GM18870 (cell line): ENCODE results near the gene TTC31.

Source experiments
- ATAC-seq: cut with Tn5 transposase; IDR thresholded peaks from one replicate; pipeline ENCODE4 v1.9.1; 2021; ENCODE audit warnings: moderate library complexity; ENCODE audit not compliant: unreplicated experiment

Gene TTC31

GRCh38 chr2:74503506-74504475 is 20.9 kb downstream of the TTC31 start:
- ATAC-seq, result no peak

GRCh38 chr2:74504591-74504990 is 21.7 kb downstream of the TTC31 start:
- ATAC-seq, result no peak

DNA sequence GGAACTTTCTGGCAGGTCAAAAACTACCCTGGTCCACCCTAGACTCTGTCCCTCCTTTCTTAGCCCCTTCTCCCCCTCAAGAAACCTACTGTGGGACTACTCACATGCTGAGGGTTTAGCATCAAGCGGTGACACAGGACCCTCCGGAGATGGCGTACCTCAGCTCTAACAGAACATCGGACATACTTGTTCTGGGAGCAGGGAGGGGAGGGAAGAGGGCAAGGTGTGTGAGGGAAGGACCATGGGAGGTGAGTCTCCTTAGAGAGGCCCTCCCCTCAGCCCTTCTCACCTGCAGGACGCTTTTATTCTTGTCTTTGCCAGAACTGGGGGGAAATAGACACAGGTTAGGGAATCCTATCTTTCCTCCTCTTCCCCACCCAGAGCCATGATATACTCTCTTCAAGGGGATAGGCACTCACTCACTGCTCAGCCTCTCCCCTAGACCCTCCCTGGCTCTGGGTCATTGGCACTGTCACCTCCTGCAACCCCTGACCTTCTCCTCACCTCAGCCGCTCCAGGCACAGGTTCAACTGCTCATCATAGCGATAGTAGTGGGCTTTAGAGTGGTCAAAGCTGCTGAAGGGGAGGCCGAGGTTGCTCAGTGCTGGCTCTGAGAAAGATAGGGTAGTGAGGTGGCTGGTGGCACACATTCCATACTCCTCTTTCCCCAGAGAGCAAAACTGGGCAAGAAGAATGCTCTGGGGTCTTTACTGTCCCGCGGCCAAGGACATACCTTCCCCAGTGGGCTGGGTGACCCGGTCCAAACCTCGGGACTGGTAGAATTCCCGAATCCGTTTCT is 22.8 kb downstream of the TTC31 start:
- no peak for ATAC-seq

DNA sequence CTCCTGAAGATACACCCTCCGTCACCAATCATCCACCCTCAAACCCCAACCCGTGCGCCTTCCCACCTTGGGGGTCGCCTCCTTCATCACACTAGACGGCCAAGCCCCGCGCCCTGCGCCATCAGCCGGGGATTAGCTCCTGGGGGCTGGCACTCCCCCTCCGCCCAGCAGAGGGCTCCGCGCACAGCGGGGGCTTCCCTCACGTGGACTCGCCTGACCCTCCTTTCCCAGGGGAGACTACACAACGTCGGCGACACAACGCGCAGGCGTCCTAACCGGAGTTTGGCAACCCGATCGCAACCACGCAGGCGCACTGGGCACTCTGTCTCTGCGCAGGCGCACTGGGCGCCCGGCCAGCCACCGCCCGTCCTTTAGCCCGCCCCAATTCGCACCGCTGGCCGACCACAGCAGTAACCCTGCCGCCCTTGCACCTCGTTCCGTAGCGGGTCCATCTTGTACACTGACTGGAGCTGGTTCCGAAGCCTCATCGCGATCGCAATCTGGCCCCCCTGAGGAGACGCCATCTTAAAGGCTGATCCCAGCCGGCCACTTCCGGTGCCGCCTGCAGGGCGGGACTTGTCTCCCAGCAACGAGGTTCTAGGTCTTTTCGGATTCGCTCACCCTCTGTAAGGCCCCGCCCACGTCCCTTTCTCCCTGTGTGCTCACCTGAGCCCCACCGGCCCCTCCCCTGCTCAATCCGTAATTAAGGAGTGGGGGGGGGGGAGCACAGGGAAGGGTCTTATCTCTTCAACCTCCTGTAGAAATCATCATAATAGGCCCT is 24.5 kb downstream of the TTC31 start, which contains the start of gene PCGF1:
Gene PCGF1, minus strand, starts transcription at position 551 of the 781 bp plus-strand sequence. Its CDS starts 27 bp downstream, at position 524.
- peak; percentile 91 for ATAC-seq

GRCh38 chr2:74507926-74508520 is 25.1 kb downstream of the TTC31 start:
- ATAC-seq, result no peak

DNA sequence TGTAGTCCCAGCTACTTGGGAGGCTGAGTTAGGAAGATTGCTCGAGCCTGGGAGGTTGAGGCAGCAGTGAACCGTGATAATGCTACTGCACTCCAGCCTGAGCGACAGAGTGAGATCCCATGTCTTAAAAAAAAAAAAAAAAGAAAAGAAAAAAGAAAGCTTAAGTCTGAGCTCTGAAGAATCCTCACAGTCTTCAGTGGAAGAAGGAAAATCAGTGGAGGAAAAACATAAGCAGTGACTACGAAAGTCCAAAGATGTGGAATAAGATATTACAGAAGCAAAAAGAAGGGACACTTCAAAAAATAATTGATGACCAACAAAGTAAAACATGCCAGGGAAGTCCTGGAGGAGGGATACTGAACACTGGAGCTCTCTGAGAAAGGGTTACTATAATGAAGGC is 27.4 kb downstream of the TTC31 start:
- no peak for ATAC-seq

GRCh38 chr2:74511104-74511989 is 28.5 kb downstream of the TTC31 start:
- no peak for ATAC-seq

DNA sequence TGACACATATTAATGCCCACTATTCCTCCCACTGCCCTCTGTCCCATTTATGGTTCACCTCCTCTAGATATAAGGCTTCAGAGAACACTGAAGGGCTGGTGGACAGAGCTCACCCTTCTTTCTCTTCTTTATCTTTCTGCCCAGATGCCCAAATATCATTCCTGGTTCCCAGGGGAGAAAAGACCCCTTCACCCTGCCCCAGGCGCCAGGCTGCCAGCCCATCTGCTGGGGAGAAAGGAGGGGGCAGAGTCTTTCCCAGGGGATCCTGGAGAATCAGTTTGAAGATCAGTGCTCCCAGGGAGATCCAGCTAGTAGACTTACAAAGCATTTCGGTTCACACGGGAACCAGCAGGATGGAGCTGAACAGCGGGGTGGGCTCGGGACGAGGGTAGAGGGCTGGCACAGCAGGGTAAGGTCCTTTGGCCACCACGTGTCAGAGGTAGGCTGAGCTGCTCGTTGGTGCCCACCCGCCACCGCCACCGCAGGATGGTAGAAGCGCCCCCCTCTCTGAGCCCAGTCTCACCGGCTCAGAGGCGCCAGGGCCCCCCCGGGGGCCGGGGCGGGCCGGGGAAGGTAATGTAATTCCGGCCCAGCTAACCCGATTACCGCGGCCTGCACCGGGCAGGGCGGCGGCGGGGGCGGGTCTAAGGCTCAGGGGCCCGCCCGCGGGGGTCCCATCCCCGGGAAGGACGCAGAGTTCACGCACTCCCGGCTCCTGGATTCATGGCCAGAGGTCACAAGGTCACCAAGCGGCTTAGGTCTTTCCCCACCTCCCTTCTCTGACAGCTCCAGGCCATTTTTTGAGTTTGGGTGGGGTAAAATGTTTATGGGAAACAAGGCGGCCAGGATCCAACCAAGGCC is 30.1 kb downstream of the TTC31 start:
- ATAC-seq, result no peak

DNA sequence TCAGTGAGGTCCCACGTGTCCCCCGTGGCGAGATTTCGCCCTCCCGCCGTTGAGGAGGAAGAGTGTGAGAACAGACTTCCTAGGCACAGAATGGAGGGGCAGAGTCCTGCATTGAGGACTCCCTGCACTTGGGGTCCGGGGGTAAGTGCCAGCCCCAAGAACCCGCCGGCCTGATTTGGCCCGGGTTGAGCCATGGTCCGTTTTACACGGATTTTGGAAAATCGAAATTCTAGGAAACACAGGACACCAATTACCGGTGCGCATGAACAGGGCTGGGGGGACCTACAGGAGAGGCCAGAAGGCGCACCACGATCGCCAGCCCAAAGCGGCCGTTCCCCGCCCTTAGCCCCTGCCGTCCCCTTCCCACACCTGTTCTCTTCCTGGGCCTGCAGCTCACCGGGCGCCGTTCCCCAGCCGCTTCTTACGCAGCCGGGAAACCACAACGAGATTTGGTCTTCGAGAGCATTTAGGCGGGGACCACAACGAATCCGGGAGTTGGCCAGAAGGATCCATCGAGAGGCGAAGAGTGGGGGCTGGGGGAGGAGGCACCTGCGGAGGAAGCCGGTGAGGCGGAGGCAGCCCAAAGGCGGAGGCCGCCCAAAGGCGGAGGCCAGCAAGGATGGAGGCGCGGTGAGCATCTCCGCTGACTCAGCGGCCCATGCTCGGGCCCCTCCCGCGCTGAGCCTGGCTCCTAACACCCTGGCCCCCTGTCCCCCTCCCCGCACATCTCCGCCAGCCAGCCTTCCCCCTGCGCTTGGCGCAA is 30.9 kb downstream of the TTC31 start:
- no peak for ATAC-seq

DNA sequence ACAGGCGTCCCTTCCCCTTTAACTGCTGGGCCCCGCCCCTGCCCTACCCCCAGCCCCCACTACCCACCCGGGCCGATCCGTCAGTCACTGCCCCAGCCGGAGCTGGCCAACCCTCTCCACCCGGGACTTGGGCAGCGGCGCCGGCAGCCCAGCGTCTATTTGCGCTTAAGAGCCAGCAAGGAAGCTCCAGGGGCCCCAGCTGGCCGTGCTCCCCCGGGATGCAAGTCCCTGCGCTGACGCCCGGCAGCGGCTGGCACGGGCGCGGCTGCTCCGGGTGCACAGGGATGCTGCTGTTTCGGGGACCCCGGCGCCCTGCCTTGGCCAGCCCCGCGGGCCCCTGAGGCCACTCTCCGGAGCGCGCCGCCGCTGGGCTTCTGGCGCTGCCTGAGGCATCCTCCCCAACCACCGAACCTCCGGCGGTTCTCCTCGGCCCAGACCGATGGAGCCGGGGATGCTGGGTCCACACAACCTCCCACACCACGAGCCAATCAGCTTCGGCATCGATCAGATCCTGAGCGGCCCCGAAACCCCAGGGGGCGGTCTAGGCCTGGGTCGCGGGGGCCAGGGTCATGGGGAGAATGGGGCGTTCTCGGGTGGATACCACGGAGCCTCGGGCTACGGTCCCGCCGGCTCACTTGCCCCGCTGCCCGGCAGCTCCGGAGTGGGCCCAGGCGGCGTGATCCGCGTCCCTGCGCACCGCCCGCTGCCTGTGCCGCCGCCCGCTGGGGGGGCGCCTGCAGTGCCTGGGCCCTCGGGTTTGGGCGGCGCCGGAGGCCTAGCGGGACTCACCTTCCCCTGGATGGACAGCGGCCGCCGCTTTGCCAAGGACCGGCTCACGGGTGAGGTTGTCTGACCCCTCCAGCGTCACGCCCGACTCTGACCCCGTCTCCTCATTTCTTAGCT is 31.7 kb downstream of the TTC31 start, which contains the start of gene TLX2:
Gene TLX2, plus strand, starts transcription at position 83 of the 903 bp plus-strand sequence. Its CDS starts 357 bp downstream, at position 440.
- no peak for ATAC-seq

GRCh38 chr2:74515271-74515980 is 32.5 kb downstream of the TTC31 start:
- no peak for ATAC-seq

GRCh38 chr2:74515981-74516633 is 33.2 kb downstream of the TTC31 start:
- ATAC-seq, result no peak

DNA sequence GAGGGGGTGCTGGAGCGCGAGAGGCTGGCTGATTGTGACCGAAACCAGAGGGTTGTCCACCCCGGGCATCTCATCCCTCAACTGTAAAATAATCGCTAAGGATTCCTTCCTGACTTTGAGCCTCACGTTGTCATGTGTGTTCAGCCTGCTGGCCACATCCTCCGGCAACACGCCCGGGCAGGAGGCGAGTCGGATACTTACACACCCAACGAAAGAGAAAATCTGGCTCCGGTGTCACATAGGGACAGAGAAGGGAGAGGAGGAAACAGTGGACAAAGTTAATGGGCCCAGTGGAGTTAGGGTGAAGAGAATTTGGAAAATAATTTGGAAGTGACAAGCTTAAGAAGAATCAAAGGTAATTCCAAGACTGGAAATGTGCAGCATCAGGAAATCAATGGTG is 33.8 kb downstream of the TTC31 start:
- ATAC-seq, result no peak

- no peak for ATAC-seq
These were observed 39.6 kb downstream of the TTC31 start for GRCh38 chr2:74522516-74522915.

DNA sequence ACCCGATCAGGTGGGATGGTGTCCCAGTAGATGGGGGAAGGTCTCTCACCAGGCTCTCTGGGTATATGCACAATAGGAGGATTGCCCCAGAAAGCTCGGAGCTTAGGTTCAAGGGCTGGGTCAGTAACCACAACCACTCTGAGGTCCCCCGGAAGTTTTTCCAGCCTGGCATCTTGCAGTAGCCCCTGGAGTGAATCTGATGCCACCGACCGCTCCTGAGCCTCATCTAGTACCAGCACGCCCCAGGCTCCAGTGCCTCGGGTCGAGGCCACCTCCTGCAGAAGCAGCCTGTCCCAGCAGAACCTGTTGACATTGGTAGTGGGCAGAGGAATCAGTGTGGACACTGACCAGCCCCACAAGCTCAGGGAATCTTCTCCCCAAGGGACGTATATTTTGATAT is 41.1 kb downstream of the TTC31 start:
- no peak for ATAC-seq
